ENCODE measurements around the gene PCARE.

The PCARE gene

DNA sequence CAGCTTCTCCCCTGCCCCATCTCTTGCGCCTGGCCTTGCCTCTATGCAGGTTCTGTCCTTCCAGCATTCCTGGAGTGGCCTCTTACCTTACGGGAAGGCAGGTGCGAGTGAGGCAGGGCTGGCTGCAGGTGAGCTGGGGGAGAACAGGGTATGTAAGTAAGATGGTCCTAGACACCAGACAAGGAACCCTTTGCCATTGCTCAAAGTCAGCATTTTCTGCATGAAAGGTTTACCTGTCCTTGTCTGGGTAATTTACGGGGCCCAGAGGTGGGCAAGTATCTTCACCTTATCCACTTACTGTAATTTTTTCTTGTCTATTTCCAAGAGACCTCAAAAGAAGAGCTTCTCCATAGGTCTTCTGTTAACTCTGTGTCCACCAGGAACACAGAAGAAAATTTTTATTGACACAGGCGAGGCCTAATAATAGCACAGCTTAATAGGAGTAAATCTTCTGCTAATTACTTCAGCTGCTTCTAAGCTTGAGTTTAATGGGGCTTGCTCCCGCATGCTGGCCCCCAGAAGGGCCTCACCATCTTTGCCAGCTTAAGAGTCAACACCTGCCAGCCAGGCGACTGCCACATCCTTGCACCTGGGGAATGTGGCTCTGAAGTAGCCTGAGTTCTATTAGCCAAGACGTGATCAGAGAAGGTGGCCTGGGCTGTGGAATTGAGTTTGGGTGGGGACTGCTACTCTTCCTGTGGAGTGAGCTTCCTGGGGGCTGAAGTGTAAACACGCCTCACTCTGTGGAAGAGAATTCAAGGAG is 27.1 kb downstream of the PCARE start:
- Histone ChIP-seq H3K36me3 (ENCODE audit: control insufficient read depth, insufficient read depth, low read length) (no peaks in the 10 kb centered on the region), H3K27me3 (replicated peaks; ENCODE audit: control insufficient read depth, insufficient read depth, low read length) (no peaks in the 10 kb centered on the region), H3K4me3 (replicated peaks; ENCODE audit: low read depth, low read length) (no peak overlapping the region)
- TF ChIP-seq, protein P1, sequence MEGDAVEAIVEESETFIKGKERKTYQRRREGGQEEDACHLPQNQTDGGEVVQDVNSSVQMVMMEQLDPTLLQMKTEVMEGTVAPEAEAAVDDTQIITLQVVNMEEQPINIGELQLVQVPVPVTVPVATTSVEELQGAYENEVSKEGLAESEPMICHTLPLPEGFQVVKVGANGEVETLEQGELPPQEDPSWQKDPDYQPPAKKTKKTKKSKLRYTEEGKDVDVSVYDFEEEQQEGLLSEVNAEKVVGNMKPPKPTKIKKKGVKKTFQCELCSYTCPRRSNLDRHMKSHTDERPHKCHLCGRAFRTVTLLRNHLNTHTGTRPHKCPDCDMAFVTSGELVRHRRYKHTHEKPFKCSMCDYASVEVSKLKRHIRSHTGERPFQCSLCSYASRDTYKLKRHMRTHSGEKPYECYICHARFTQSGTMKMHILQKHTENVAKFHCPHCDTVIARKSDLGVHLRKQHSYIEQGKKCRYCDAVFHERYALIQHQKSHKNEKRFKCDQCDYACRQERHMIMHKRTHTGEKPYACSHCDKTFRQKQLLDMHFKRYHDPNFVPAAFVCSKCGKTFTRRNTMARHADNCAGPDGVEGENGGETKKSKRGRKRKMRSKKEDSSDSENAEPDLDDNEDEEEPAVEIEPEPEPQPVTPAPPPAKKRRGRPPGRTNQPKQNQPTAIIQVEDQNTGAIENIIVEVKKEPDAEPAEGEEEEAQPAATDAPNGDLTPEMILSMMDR (IDR thresholded peaks at IDR 0.05; ENCODE audit: insufficient read depth, low read length, poor library complexity, severe bottlenecking) = no peak
- no peak for DNase-seq (ENCODE audit: extremely low read depth, insufficient read length)

DNA sequence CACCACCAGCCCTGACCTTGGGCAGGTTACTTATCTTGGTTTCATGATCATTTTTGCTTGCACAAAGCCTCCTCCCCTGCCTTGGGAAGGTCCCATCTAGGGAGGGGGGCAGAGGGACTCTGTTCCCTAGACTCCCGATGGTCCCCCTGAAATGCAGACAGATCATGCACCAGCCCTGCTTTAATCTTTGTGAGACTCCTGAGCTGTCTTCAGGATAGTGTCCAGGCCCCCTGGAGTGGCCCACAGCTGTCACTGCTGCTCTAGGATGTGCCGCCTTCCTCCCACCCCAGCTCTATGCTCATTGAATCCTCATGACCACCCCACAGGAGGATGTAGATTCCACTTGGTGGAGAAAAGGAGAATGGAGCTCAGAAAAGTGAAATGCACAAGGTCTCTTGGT is 28.0 kb downstream of the PCARE start:
- H3K27me3 ChIP-seq (replicated peaks; ENCODE audit: control insufficient read depth, insufficient read depth, low read length) = no peaks in the 10 kb centered on the region
- no peak for DNase-seq (ENCODE audit: extremely low read depth, insufficient read length)
- TF ChIP-seq, protein P1 (IDR thresholded peaks at IDR 0.05; ENCODE audit: insufficient read depth, low read length, poor library complexity, severe bottlenecking) = no peak
- no peak overlapping the region for H3K4me3 ChIP-seq (replicated peaks; ENCODE audit: low read depth, low read length)
- H3K36me3 ChIP-seq (ENCODE audit: control insufficient read depth, insufficient read depth, low read length) = no peaks in the 10 kb centered on the region

DNA sequence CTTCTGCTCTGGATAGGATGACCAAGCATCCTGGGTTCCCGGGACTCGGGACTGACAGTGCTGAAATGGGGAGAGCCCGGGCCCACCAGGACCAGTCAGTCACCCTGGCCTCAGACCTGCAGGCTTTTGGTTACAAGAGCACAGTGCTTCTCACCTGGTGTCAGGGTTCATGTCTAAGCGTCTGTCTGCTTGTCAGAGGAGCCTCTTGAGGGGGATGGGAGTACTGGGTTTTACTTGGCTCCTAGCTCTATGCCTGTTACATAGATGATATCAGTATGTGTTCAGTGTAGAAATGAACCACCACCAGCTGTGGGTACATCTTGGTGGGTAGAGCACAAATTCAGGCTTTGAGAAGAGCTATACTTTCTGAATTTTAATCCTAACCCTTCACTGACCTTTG is 29.9 kb downstream of the PCARE start:
- no peak for DNase-seq (ENCODE audit: extremely low read depth, insufficient read length)
- no peaks in the 10 kb centered on the region for H3K27me3 ChIP-seq (replicated peaks; ENCODE audit: control insufficient read depth, insufficient read depth, low read length)
- no peaks in the 10 kb centered on the region for H3K36me3 ChIP-seq (ENCODE audit: control insufficient read depth, insufficient read depth, low read length)
- no peak overlapping the region for H3K4me3 ChIP-seq (replicated peaks; ENCODE audit: low read depth, low read length)
- TF ChIP-seq, protein P1 (IDR thresholded peaks at IDR 0.05; ENCODE audit: insufficient read depth, low read length, poor library complexity, severe bottlenecking) = no peak

DNA sequence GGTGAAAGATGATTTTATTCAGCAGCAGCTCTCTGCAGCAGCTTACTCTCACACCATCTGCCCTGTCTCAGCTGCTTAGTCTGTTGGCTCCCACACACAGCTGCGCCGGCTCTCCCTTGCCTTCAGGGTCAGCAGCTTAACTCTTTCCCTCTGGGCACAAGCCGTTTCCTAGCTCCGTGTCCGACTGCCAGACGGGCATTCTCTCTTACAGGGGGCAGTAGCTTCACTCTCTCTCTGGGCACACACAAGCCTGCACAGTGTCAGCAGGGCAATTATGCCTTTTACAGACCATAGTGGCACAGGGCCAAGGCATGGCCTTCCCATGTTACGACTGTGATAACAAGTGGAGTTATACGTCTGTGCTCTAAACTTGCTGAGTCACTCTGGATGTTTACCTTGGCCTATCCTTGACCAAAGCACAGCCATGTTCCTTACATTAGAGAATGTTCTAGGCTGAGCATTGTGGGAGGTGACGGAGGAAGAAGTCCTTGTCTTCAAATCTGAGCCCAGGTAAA is 31.7 kb downstream of the PCARE start:
- no peak for DNase-seq (ENCODE audit: extremely low read depth, insufficient read length)

DNA sequence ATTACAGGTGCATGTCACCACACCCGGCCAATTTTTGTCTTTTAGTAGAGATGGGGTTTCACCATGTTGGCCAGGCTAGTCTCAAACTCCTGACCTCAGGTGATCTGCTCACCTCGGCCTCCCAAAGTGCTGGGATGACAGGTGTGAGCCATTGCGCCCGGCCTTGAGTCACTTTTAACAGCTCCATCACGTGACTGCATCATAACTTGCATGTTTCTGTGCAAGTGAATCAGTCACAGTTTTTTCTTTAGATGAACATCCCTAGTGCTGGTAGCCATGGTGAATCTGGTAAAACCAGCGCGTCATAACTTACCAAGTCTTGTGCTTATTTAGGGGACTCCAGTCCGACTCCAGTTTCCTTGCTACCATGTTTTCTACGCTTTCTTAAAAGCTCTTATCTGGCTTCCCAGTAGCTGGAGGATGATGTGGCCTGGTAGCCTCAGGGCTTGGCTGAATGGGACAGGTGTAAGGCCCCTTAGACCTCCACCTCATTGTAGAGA is 33.1 kb downstream of the PCARE start:
- Histone ChIP-seq H3K27me3 (replicated peaks; ENCODE audit: control insufficient read depth, insufficient read depth, low read length) (no peaks in the 10 kb centered on the region), H3K36me3 (ENCODE audit: control insufficient read depth, insufficient read depth, low read length) (no peaks in the 10 kb centered on the region), H3K4me3 (replicated peaks; ENCODE audit: low read depth, low read length) (no peak overlapping the region)
- TF ChIP-seq, protein P1 (IDR thresholded peaks at IDR 0.05; ENCODE audit: insufficient read depth, low read length, poor library complexity, severe bottlenecking) = no peak
- no peak for DNase-seq (ENCODE audit: extremely low read depth, insufficient read length)

More for the DNA sequence above, 31.7 kb downstream of the PCARE start:
- H3K27me3 ChIP-seq (replicated peaks; ENCODE audit: control insufficient read depth, insufficient read depth, low read length) = no peaks in the 10 kb centered on the region
- H3K36me3 ChIP-seq (ENCODE audit: control insufficient read depth, insufficient read depth, low read length) = no peaks in the 10 kb centered on the region
- TF ChIP-seq, protein P1 (IDR thresholded peaks at IDR 0.05; ENCODE audit: insufficient read depth, low read length, poor library complexity, severe bottlenecking) = no peak
- H3K4me3 ChIP-seq (replicated peaks; ENCODE audit: low read depth, low read length) = no peak overlapping the region
